Activated T-cell treated with anti-CD3 and anti-CD28 coated beads for 48 hours (primary cell): ENCODE data around the gene TMEM238.
"Not testable (repeated sequence)": the region's sequence is repeated elsewhere in the genome, so short reads cannot be mapped to it uniquely, and the experiment has no call there.

Experiments
- DNase-seq: peaks from one replicate; pipeline ENCODE4 v3.0.0-alpha.2; 2020; ENCODE audit warnings: low read depth

Gene TMEM238

DNA sequence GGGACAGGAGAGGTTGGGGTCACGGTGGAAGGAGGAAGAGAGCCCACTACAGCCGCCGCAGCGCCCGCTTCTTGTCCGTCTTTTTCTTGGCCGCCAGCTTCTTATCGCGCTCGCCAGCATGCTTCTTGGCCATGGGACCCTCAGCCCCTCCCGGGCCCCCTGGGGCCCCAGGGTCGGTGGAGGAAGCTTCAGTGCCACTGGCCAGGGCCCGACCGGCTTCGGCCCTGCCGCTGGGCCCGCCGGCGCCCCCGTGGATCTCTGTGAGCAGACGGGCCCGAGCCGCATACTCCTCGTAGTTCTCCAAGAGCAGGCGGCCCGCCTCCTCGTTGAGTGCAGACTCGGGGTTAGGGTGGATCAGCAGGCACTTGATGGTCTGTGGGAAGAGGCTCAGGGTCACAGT, 17.3 kb upstream of the TMEM238 start:
- DNase-seq: not testable (repeated sequence)

DNA sequence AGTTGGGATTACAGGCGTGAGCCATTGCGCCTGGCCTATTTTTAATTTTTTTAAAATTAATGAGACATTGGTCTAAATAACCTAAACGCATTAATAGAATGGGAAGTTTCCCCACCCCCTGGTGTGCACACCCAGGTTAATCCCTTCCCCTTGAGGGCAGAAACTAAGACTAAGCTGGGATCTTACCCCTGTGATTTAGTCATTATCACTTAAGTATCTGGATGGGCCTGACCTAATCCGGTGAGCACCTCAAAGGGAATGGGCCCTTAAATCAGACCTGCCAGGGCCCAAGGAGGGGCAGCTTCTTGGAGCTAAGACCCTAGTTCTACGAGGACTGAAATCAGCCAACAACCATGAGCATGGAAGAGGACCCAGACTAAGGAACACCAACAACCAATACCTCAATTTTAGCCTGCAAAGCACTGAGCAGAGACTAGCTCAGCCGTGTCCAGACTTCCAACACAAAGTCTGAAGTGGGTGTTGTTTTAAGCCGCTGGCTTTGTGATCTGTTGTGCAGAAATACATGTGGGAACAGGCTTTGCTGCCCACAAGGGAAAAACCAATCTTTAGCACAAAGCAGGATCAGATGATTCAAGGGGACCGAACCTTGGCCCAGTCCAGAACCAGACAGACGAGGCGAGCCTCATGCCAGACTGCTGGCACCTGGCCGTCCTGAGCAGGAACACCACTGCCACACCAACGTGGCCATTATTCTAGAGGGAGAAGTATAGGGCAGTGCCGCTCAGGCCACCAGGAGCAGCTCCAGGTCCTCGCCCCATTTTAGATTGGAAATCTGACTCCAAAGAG, 16.4 kb upstream of the TMEM238 start:
- DNase-seq: no peak

DNA sequence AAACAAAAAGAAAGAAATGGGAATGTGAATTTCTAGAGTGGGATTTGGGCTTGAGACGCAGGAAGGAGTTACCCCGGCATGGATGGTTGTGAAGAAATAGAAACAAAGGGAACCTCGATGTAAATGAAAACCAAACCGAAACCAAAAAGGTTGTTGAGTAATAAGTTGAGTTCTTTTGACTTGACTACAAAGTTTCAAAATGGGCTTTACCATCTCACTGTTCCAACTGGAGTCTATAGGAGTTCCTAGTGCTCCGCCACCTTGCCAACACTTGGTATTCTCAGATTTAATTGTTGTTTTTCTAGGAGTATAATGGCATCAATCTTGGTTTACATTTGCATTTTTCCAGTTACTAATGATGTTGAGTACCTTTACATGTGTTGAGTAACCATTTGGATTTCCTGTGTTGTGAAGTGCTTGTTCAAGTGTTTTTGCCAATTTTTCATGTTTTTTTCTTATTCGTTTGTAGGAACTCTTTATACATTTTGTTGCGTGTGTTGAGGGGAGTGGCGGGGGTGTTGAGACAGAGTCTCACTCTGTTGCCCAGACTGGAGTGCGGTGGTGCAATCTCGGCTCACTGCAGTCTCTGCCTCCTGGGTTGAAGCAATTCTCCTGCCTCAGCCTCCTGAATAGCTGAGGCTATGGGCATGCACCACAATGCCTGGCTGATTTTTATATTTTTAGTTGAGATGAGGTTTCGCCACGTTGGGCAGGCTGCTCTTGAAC, 14.3 kb upstream of the TMEM238 start:
- DNase-seq: no peak

DNA sequence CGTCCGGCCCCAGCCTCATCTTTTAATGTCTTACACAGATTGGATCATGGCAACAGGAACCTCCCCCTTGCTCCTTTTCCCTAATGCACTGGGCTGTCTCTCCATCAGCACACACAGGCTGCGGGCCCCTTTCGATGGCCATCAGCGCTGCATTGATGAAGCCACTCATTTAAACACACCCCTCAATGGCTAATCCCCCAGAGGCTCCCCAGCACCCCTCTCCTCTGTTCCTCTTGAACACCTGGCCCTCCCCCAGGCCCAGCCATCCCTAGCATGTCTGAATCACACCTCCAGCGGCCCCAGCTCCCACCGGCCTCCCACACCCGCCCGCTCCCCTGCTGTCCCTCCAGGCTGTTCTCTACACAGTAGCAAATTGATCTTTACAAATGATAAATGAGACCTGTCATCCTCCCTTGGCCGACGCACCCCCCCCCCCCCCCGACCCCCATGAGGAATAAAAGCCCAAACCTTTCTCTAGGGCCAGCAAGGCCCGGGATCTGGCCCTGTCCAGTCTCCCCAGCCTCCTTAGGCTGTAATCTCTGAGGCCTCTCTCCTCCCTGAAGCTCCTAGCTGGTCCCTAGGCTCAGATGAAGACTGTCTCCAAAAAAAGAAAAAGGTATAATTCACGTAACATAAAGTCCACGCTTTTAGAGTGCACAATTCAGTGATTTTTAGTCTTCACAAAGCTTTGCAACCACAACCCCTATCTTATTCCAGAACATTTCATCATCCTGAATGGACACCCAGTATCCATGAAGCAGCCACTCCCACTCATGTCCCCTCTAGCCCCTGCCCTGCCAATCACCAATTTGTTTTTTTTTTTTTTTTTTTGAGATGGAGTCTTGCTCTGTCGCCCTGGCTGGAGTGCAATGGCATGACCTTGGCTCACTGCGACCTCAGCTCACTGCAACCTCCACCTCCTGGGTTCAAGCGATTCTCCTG, 9.0 kb upstream of the TMEM238 start:
- DNase-seq: no peak

DNA sequence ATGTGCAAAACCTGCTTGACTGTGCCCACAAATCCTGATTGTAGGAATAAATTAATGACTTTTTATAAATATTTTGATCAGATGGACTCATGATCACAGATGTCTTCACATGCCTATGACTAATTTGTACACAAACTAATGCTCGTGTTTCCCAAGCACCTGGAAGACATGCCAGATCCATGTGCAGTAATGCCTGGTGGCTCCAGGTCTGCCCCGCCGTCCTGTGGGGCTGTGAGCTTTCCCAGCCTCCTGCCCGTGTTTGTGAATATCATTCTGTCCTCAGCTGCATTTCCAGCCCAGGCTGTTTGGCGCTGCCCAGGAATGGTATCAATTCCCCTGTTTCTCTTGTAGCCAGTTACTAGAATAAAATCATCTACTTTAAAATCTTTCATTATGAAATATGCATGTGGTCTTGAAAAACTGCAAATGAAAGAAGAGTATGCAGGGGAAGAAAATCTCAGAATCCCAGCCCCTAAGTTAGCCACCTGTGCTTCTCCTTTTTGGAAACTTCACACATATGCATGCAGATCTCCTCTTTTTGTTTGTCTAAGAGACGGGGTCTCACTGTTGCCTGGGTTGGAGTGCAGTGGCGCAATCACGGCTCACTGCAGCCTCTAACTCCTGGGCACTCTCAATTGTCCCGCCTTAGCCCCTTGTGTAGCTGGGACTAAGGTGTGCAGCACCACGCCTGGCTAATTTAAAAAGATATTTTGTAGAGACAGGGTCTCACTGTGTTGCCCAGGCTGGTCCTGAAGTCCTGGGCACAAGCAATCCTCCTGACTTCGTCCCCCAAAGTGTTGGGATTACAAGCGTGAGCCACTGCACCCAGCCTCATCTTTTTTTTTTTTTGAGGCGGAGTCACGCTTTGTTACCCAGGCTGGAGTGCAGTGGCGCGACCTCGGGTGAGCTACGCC, 7.9 kb upstream of the TMEM238 start:
- no peak for DNase-seq

DNA sequence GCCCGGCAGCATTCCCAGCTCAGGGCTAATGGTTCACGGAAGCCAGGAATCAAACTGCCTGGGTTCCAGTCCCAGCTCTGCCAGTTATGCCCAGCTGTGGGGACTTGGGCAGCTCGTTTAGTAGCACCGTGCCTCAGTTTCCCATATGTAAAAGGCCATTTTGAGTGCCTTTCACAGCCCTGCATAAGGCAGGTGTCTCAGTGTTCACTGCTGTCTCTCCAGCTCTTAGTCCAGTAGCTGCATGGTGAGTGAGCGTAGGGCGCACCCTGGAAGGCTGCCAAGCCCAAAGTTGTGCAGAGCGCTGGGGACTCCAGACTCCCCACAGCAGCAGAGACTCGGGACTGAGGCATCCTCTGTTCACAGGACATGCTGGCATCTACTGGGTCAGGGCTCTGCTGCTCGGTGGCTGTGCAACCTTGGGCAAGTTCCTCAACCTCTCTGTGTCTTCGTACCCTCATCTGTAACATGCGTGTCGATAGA, 7.1 kb upstream of the TMEM238 start:
- no peak for DNase-seq

DNA sequence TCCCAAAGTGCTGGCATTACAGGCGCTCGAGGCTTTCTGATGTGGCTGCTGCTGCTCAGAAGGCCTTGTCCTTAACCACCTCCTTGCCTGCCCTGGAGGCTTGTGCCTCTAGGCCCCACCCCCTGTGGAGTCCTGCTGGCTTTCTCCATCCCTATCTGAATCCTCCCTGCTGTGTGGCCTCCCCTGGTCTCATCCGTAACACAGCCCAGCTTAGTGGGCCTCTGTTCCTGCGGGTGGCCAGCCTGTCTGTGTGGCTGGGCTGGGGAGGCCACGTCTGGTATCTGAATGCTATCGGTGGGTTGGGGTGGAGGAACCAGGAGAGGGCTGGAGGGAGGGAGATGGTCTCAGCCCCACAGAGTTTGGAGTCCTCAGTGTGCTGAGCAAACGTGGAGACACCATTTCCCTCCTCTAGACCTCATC, 6.4 kb upstream of the TMEM238 start:
- no peak for DNase-seq

DNA sequence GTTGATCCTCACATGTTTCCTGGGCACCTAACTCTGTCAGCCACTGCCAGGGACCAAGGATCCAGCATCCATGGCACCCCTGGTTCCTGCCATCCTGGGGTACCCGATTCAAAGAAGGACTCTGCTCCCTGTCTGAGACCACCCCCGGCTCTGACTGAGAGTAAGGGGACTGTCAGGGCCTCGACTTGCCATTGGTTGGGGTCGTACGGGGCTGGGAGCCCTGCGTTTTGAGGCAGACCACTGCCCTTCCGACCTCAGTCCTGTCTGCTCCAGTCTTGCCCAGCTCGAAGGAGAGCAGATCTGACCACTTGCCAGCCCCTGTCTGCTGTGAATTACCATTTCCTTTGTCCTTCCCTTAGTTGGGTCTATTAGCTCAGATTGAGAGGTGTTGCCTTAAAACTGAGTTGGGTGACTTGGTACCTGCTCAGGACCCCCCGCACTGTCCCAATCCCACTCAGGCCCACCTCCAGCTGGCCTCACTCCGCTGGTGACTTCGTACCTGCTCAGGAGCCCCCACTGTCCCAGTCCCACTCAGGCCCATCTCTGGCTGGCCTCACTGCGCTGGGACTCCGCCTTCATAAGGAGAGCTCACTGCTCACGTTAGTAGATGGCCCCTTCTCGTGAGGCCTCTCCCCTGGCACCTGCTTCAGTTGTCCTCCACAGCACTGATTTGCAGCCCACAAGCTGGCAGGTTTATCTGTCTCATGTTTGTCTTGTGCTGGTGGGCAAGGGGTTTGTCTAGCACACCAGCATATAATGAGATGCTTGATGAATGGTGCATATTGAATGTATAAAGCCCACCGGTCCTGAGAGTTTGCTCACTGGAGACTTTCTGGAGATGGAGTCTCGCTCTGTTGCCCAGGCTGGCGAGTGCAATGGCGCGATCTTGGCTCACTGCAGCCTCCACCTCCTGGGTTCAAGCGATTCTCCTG, 5.6 kb upstream of the TMEM238 start:
- no peak for DNase-seq

DNA sequence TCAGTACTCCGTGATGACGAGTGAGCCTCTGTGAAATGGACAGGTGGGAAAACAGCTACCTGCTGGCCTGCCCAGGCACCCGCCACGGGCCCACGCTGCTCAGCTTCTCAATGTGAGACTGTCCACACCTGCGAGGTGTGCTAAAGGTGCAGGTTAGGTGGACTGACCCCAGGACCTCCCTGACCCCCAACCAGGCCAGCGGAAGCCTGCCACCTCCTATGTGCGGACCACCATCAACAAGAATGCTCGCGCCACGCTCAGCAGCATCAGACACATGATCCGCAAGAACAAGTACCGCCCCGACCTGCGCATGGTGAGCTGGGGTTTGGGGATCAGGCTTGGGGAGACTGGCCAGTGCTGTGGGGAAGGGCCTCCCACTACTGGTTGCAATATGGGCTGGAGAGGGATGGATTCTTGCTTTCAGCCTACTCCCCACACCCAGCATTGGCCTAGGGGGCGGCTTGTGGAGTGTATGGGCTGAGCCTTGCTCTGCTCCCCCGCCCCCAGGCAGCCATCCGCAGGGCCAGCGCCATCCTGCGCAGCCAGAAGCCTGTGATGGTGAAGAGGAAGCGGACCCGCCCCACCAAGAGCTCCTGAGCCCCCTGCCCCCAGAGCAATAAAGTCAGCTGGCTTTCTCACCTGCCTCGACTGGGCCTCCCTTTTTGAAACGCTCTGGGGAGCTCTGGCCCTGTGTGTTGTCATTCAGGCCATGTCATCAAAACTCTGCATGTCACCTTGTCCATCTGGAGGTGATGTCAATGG, 3.8 kb upstream of the TMEM238 start:
- no peak for DNase-seq

DNA sequence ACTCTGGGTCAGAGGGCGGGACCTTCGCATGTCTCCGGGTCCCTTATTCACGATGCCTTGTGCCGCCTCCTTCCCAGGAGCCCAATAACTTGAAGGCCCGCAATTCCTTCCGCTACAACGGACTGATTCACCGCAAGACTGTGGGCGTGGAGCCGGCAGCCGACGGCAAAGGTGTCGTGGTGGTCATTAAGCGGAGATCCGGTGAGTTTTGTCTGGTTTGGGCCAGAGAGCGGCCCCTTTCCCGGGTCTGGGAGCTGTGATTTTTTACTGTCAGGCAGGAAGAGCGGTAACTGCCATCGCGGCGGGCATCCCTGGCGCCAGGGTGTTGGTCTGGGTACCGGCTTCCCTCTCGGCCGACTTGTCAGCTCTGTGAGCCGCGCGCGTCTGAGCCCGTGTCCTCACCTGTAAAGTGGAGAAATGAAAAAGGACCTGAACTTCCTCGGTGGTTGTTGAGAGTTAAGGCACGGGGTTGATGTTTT, 2.4 kb upstream of the TMEM238 start:
- DNase-seq: no peak

DNA sequence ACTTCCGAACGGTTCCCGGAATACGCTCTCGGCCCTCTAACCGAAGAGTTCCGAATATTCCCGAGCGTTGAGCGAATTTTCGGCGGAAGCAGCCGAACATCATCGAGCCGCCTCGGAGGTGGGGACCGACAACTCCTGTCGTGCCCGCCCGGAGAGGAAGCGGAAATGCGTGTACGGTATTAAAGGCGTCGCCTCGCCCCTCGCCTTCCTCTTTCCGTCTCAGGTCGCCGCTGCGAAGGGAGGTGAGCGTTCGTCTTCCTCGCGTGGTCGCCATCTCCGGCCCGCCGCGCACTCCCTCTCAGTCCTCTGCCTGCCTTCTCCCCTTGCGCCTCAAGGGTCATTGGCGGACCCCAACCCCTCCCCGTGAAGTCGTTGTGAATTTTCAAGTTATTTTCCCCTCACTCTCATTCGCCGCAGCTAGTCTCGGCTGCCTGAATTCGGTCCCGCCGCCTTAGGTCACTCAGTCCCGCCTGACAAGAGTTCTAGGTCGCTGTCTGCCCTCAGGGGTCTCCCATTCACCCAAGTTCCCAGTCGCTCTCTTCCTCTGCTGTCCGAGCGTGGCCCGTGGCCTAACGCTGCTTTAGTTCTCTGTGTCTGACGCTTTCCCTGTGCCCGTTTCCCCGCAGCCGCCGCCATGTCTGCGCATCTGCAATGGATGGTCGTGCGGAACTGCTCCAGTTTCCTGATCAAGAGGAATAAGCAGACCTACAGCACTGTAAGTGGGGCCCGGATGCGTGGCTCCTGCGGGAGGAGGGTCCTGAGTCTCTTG, 1.8 kb upstream of the TMEM238 start, which contains the start of gene RPL28:
Gene RPL28 (plus strand): TSS at position 209 of the 769 bp plus-strand sequence. CDS start 426 bp downstream, at position 635.
- DNase-seq: peak; percentile 96

DNA sequence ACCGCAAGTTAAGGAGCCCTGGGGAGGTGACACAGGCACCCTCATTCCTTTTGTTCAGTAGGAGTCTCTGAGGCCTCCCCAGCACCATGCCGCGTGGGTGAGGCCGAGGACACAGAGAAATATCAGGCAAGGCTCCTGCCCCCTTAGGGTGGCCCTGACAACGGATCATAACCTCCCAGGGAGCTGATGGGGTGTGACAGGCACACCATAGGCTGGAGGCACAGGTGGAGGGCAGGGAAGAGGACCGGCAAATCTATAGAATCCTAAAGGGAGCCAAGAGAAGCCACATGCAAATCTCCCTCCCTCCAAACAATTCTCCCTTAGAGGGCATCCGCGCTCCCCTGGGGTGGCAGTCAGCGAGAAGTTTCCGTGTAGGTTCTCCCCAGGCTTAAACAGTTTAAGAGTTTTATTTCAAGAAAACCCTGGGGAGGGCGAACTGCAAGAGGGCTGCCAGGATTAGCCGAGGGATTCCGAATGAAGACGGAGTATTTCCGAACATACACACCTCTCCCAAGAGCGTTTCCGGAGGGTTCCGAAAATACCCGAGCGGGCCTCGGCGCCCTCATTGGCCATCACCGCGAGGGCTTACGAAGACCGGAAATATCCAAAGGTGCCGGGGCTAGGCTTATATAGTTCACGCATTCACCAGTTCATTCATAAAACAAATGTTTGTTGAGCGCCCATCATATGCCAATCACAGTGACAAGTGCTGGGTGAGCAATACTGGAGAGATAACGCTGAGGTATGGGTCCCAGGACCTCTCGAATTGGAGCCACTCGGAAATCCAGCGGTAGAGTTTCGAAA, 1.0 kb upstream of the TMEM238 start:
- peak; percentile 93 for DNase-seq

DNA sequence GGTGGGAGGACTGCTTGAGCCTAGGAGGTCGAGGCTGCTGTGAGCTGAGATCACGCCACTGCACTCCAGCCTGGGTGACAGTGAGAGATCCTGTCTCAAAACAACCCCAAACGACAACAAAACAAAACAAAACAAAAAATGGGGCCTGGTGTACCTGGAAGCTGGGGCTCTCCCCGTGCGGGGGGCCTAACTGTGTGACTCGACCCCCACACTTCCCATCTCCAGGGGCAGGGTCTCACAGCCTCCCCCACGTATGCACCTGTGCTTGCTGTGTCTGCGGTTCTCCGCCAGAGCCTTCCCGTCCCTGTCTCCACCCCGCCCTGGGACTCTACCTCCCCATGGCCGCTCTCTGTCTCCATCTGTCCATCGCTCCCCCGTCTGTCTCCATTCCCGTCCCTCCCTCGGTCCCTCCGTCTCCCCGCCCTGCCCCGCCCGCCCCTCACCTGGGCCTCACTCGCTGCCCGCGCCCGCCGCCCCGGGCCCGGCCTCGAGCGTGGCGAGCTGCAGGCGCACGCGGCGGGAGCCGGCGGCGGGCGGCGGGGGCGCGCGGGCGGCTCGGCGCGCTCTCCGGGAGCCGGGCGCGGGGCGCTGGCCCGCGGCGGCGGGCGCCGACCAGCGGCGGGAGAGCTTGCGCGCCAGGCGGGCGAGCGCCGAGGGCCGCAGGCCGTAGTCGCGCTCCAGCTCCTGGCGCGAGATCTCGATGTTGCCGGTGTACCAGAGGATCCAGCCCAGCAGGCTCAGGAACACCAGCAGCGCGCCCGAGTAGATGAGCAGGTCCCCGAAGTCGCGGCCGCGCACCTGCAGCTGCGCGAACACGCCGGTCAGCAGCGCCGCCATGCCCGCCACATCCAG, 587 bp downstream of the TMEM238 start:
- DNase-seq: peak; percentile 63

DNA sequence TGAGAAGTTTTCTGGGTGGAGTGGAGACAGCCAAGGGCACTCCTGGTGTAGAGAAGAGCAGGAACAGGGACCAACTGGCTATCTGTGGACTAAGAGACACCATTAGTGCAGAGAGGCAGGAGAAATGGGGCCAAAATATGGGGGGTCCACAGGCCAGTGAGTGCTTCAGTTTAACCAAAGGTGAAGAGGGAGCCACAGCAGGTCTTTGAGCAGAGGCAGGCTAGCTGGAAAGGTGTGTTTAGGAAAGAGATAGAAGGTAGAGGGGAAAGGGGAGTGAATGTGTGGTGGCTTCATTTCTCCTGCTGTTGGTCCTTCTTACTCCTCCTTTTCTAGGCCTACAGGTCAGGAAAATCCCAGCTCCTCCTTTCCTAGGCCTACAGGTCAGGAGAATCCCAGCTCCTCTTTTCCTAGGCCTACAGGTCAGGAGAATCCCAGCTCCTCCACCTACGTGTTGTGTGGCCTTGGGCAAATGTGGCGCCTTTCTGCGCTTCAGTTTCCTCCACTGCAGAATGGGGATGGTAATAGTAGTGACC, 1.5 kb downstream of the TMEM238 start:
- DNase-seq: no peak

DNA sequence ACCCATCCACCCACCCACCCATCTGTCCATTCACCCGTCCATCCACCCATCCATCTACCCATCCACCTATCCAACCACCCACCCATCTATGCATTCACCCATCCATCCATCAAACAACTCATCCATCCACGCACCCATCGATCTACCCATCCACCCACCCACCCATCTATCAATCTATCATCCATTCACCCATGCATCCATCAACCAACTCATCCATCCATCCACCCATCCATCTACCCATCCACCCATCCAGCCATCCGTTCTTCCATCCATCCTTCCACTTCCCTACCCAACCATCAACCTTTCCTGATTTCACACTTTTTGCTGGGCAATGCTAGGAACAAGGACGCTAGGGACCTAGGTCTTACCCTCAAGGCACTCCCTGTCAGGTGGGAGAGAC, 2.1 kb downstream of the TMEM238 start:
- no peak for DNase-seq

DNA sequence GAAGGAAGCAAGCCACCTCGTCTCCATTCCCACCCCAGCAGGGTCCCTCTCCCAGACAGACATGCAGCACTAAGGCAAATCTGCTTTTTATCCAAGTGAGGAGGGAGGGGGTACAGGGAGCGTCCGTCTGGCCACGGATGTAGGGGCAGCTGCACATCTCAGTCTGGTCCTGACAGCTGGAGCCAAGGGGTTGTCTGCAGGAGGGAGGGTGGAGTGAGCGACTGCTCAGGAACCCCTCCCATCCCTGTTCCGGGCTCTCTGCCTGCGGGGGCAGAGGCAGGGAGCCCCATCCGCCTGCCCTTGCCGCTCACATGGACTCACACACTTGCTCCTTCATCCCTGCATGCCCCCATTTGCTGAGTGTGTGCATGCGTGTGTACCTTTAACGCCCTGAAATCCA, 4.9 kb downstream of the TMEM238 start:
- DNase-seq: no peak
